Stimulated activated CD8-positive, alpha-beta memory T cell treated with anti-CD3 and anti-CD28 coated beads, Interleukin-4, amount 100 ng/mL, for 24 hours (primary cell): ENCODE results near the gene FLRT3.

Source experiments
- DNase-seq: peaks from one replicate; pipeline ENCODE4 v3.0.0-alpha.2; 2020; ENCODE audit warnings: low read depth

FLRT3 gene

DNA sequence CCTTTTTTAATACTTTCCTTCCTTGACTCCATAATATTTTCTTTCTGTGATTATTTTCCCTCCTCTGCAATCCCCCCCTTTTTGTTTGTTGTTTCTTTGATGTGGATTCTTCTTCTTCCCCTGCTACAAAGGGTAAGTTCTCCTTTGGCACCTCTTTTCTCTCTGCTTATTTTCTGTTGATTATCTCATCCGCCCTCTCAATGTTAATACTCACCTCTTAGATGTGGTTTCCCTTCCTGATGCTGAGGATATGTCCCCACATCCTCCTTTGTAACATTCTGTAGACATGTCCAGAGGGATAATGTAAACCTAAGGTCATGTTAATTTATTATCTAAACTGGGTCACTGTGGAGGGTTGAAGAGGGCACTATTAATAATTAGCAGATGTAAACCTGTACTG is 17.7 kb downstream of the FLRT3 start:
- DNase-seq: no peak

DNA sequence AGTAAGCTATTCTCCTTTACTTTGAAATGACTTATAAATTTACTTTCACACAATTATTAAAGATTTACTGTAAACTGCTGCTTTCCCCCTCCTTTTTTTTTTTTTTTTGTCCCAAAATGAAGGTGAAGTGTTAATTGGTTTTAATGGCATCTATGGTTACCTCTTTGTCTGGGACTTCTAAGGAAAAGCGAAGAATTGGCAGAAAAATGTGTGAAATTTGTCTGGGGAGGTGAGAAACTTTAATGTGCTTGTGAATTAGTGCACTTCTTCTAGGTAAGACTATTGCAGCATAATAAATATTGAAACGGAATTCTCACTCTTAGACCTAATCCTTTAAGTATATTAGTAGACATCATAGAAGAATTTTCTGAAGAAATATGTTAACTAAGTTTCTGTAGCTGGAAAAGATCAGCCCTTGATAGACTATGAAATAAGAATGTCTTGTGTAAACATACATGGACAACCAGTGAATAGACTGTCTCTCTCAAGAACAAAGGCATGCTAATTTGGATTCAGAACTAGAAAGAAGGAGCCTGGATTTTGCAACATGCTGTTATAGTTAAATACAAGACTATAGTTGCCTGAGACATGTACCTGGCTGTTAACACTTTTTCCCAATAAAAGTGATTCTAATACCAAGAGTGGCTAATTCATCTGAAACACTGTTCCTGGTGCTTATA is 23.9 kb downstream of the FLRT3 start:
- DNase-seq: no peak

DNA sequence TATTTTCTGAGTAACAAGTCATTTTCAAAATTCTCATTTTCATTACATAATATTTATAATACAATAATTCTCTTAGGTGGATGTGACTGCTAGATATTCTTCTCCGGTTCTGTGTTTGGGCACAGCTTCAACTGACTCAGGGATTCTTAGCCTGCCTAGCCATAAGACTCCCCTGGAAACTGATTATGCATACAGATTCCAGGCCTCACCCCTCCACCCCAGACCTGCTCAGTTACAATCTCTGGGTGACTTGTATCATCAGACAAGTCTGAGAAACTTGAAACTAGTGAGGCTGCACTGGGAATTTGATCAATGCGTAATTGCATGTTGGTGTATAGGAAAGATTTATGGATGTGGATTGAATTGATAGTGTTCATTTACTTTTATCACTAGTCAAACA is 25.4 kb downstream of the FLRT3 start:
- DNase-seq: no peak

DNA sequence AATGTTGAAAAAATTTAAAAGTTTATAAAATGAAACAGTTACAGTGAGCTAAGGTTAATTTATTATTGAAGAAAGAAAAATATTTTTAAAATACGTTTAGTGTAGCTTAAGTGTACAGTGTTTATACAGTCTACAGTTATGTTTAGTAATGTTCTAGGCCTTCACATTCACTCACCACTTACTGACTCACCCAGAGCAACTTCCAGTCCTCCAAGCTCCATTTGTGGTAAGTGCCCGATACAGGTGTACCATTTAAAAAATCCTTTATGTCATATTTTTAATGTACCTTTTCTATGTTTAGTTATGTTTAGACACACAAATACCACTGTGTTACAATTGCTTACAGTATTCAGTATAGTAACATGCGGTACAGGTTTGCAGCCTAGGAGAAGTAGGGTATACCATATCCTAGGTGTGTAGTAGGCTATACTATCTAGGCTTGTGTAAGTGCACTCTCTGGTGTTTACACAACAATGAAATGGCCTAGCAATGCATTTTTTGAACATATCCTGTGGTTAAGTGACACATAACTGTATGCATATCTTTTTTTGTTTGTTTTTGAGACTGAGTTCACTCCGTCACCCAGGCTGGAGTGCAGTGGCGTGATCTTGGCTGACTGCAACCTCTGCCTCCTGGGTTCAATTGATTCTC is 26.3 kb downstream of the FLRT3 start:
- DNase-seq: no peak

DNA sequence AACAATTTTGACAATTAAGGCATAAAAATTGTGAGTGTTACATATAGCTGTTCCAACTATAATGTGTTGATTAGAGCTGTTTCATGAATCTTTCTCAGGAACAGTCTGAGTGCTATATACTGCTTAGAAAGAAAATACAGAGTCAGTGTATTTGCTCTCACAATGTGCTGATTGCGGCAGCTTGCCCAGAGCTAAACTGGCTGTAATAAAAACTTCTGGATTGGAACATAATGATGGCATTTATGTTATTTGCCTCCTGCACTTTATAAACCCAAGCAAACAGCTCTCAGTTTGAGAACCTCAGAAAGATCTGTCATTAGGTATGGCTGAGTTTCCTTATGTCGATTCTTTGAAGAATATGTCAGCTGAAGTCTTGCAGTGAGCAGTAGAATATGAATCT is 29.5 kb downstream of the FLRT3 start:
- DNase-seq: no peak

DNA sequence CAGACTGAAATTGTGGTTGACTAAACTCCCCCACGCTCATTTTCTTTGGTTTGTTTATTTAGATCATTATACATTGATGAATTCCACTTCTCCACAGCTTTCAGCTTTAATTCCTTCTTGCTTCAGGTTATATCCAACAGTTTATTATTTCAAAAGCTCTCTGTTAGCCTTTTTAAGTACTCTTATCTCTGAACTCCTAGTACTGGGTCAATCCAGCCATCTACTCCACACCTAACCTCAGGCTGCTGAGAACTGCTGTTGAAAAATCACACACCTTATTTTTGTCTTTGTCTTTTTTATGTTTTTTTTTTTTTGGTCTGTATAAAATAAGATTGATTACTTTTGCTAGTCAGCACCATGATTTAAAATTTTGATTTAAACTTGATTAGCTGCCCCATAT is 32.9 kb downstream of the FLRT3 start:
- no peak for DNase-seq

DNA sequence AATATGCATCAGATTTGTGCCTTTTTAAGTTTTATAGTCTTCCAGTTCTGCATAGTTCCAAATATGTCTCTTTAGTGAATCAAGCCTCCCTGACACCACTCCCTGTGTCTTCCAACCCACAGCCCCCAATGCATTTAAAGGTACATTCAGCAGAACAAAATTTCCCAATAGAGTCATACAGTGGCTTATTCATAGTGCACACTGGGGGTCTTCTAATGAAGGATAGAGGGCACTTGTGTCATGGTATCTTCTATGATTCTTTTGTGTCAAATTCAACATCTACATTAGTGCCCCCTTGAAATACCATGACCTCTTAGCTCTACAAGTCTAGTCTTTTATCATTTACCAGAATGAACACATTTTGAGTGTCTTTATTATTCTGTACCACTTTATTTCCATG is 33.8 kb downstream of the FLRT3 start:
- no peak for DNase-seq

DNA sequence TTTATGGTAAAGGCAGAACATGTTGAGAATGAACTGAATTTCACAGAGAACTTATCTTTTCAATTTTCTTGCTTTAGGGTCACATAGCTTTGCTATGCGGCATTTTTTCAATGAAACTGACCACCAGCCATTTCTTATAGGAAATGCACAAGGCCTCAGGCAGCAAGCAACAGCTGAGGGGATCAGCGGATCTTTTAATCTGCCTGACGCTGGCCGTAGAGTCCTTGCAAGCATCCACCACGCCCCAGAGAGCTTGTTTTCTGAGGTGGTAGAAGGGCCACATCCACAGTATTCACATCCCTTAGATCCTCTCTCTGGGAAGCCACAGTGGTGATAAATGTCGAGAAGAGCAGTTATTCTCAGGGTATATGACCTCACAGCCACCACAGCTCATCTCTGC is 34.3 kb downstream of the FLRT3 start:
- DNase-seq: no peak

DNA sequence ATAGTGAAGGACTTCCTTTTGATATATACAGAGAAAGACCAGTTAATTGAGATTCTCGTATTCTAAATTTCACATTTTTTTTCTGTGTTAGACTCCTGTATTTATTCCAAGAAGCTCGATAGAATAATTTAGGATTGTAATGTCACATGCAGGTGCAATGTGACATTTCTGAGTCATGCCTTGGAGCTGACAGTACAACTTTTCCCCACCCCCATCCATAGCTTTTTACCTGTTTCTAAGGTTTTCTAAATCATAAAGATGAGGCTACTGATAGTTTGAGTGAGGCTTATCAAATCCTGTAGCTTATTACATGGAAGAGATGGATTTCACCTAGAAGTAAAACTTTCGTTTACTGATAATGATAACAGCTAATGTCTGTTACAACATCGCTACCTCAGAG is 37.6 kb downstream of the FLRT3 start:
- DNase-seq: no peak

DNA sequence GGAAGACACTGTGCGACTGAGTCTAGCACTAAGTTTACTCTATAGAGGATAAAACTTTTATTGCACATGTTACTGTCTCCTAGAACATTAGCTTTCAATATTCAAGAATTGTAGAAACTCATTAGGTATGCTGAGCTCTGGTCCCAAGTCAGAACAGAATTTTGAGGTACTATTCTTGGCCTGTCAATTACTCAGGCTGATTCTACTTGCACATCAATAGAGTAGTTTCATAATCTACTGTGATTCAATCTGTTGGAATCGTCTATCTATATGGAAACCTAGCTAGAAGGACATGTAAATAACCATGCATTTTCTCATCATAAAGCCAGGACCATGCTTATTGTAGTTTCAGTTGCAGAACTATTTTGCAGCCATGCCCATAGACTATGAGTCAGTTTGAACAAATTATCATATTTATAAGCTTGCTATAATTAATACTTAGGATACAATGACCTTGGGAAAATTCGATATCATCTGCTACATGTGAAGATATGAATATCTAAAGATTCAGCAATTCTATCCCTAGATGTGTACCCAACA is 41.6 kb downstream of the FLRT3 start:
- DNase-seq: no peak

DNA sequence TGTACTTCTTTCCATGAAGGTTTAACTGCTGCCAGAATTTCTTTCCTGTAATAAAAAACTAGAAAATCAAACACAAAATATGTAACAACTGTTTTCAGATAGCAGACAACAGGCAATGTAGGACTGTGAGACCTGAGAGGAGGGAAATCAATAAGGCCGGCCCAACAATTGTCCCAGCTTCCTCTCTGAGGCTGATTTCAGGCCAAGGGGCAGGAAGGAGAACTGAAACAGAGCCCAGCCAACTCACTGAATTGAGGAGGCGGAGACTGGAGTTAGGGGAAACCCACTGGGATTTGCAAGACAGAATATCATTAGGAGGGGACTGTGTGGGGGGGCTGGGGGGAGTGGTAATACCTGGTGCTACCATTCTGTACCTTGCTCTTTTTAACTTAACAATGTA is 42.2 kb downstream of the FLRT3 start:
- DNase-seq: no peak

DNA sequence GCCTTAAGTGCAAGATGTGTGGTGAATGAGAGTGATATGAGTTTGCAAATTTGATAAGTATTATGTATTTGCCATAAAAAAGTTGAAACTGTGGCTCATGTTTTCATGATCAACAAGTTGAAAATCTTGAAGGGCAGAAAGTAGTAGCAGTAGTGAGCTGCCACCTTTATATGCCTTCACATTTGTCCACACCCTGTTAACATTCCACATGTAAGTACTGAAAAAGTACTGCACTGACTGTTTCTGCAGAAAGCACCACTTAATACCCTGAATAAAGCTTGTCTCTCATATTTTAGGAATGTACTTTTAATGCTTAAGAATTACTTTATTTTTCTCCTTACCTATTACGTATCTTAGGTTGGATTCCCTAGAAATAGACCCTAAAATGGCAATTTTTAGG is 45.9 kb downstream of the FLRT3 start:
- no peak for DNase-seq

DNA sequence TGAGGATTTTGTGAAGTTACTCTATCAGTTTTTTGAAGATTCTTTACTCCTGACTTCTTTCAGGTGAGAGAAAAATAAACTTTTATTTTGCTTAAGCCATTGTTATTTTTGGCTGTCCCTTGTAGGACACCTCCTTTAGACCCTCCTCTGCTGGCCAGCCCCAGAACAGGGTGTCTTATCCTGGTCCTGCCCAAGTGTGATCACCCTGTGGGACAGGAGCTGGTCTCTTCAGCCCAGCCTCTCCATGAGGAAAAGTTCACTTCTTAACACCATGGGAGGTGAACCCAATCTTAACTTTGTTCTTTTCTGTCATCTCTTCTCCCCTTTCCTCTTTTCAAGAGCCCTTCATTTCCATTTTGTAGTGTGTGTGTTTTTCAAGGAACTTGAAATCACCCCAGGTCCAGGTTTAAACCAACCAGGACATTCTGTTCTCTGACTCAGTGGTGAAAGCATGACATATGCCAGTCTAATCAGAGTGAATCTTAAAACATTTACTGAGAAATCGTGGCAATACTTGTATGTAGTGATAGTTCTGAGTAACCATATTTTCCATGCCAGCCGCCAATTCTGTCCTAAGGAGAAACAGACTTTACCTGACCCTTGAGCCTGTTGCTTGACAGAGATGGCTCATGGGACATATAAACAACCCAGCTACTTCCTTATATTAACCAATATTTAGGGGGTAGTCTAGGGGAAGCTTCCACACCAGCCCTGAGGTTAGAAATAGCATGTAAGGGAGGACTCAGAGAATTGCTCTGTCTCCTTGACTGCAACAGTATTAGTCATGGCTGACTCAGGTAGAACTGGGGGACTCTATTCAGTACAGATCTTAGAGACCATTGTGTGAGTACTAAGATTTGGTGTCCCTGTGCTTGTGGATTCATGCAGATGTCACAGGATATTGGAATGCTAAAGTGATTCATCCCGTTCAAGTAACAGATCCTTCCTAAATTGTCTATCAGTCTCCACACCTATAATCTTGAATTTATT is 48.8 kb downstream of the FLRT3 start:
- no peak for DNase-seq

DNA sequence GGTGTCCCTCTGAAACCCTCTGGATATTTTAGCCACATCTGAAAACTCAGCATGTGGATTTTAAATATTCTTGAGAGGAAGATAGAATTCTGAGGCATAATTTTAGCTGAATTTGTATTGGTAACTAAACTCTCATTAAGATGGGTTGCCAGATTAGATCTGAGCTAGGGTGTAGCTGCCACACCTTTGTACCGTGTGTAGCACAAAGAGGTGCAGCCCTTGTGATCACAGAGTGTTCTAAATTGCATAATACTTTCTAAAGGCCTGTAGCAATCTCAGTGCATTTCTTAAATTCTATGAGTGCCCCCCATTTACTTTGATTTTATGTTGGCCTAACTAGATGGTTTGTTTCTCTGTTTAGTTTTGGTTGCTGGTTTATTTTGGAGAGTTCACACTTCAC is 53.0 kb downstream of the FLRT3 start:
- DNase-seq: no peak

DNA sequence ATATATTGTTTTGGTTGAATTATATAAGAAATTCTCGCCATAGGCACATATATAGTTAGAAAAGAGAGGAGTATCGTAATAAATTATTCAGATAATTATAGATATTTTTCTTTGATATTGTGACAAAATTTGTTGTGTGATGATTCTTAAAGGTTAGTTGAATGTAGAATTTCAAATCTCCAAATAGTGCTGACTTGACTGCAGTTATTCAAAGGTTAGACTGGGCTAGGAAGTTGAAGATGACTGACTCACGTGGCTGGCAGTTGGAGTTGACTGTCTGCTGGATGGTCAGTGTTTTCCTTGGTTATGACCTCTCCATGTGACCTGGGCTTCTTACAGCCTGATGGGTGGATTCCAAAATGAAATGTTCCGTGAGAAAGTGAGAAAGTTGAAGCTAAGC is 55.3 kb downstream of the FLRT3 start:
- no peak for DNase-seq
